ENCODE results near the gene ERICH6B. TPM values are rescaled to one million over a fixed set of nuclear protein-coding genes. Genes with fewer than 3 reads are reported as not detected.

Gene ERICH6B
- total RNA-seq, 1 donor from 2014 or later, result not detected

GRCh38 chr13:45548281-45548680 is 67.3 kb downstream of the ERICH6B start:
- Mint-ChIP-seq H3K27me3 (ENCODE audit: insufficient read depth) (peaks cover 15% of the 10 kb centered on the region), H3K4me3 (no peak overlapping the region), H3K4me1 (ENCODE audit: low read depth) (no peaks in the 10 kb centered on the region), H3K27ac (no peak overlapping the region), H3K36me3 (ENCODE audit: low read depth) (no peaks in the 10 kb centered on the region), H3K9me3 (no peaks in the 10 kb centered on the region)
- no peak for DNase-seq (ENCODE audit: low spot score)
- intact Hi-C loops (cut with micrococcal nuclease), result no loop called here

- Mint-ChIP-seq H3K27me3 (ENCODE audit: insufficient read depth) (peaks cover 10% of the 10 kb centered on the region), H3K27ac (no peak overlapping the region), H3K36me3 (ENCODE audit: low read depth) (no peaks in the 10 kb centered on the region), H3K4me1 (ENCODE audit: low read depth) (no peaks in the 10 kb centered on the region), H3K4me3 (no peak overlapping the region), H3K9me3 (no peaks in the 10 kb centered on the region)
- DNase-seq (ENCODE audit: low spot score), result no peak
- intact Hi-C loops (cut with micrococcal nuclease), result no loop called here
Measured at GRCh38 chr13:45546410-45546765, 69.2 kb downstream of the ERICH6B start.

DNA sequence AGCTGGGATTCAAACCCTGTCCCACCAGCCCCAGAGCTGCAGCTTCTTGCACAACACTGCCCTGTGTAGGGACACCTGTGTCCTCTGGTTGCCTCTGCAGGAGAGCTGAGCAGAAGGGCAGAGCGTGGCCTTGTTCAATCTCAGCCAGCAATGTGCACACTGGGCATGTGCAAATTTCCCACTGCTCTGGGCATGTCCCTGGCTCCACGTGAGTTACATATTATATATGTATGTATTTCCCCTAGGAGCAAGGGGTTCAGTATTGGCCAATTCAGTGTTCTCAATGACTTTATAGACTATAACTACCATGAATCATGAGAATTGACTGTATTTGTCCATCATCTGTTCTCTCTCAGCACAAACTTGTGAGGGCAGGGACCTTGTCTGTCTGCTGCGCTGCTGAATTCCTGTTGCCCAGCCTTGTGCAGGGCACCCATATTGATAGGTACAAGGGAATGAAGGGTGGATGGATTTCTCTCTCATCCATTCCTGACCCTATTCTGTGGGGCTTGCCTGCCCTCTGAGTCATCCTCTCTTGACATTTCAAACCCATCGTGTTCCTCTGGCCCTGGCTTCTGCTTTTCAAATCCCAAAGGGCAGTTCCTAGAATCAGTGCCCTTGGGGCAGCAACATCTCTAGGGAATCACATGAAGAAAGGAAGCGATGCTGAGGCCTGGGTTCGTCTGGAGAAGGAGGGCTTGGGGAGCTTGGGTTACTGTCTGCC is 69.7 kb downstream of the ERICH6B start:
- no peak overlapping the region for H3K27ac Mint-ChIP-seq

DNA sequence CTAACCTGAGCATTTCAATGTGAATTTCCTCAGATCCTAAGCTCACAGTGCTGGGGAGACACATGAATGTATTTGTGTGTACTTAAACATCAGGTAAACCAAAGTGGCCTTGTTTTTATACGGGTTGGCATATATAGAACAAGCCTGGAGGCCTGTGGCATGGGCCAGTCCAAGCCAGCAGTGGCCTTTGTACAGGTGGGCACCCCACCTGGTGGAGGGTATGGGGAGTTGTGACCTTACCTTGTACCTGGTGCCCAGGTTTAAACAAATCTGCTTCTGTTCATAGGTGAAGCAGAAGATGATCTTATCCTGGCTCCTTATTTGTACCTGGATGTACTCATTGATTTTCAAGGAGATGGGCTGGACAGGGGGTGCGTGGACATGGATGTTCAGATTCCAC is 71.0 kb downstream of the ERICH6B start:
- H3K4me3 Mint-ChIP-seq, result no peak overlapping the region
- H3K4me1 Mint-ChIP-seq (ENCODE audit: low read depth), result no peaks in the 10 kb centered on the region
- DNase-seq (ENCODE audit: low spot score), result no peak
- H3K9me3 Mint-ChIP-seq, result no peaks in the 10 kb centered on the region
- no peaks in the 10 kb centered on the region for H3K36me3 Mint-ChIP-seq (ENCODE audit: low read depth)
- intact Hi-C loops (cut with micrococcal nuclease), result no loop called here
- peaks cover 6% of the 10 kb centered on the region for H3K27me3 Mint-ChIP-seq (ENCODE audit: insufficient read depth)
- no peak overlapping the region for H3K27ac Mint-ChIP-seq

More for the DNA sequence above, 69.7 kb downstream of the ERICH6B start:
- no peaks in the 10 kb centered on the region for H3K36me3 Mint-ChIP-seq (ENCODE audit: low read depth)
- no peak for DNase-seq (ENCODE audit: low spot score)
- no peaks in the 10 kb centered on the region for H3K9me3 Mint-ChIP-seq
- intact Hi-C loops (cut with micrococcal nuclease), result no loop called here
- no peak overlapping the region for H3K4me3 Mint-ChIP-seq
- H3K27me3 Mint-ChIP-seq (ENCODE audit: insufficient read depth), result peaks cover 6% of the 10 kb centered on the region
- H3K4me1 Mint-ChIP-seq (ENCODE audit: low read depth), result no peaks in the 10 kb centered on the region

DNA sequence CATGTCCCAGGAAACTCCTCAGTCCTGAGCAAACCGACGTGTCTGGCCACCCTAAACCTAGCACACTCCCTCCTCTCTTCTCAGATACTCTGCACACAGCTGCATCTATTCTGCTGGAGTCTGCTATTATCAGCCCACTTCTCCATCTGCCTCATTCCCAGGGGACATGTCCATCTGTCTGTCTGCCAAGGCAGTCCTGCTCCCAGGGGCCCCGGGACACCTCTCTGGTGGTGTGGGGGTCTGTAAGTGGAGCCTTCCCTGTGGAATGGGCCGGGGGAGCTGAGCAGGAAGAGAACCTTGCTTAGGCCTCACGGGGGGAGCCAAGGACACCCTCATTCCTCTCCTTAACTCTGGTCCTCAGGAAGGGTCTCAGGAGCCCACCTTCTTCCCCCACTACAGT is 72.7 kb downstream of the ERICH6B start:
- H3K9me3 Mint-ChIP-seq, result no peaks in the 10 kb centered on the region
- DNase-seq (ENCODE audit: low spot score), result no peak
- no peak overlapping the region for H3K4me3 Mint-ChIP-seq
- peaks cover 2% of the 10 kb centered on the region for H3K36me3 Mint-ChIP-seq (ENCODE audit: low read depth)
- intact Hi-C loops (cut with micrococcal nuclease), result no loop called here
- no peak overlapping the region for H3K27ac Mint-ChIP-seq
- H3K4me1 Mint-ChIP-seq (ENCODE audit: low read depth), result no peaks in the 10 kb centered on the region
- peaks cover 3% of the 10 kb centered on the region for H3K27me3 Mint-ChIP-seq (ENCODE audit: insufficient read depth)

GRCh38 chr13:45542391-45542790 is 73.1 kb downstream of the ERICH6B start:
- Mint-ChIP-seq H3K9me3 (no peaks in the 10 kb centered on the region), H3K4me1 (ENCODE audit: low read depth) (no peaks in the 10 kb centered on the region), H3K27me3 (ENCODE audit: insufficient read depth) (peaks cover 3% of the 10 kb centered on the region), H3K4me3 (no peak overlapping the region), H3K36me3 (ENCODE audit: low read depth) (peaks cover 2% of the 10 kb centered on the region), H3K27ac (no peak overlapping the region)
- intact Hi-C loops (cut with micrococcal nuclease), result no loop called here
- no peak for DNase-seq (ENCODE audit: low spot score)

GRCh38 chr13:45541806-45542205 is 73.7 kb downstream of the ERICH6B start:
- no peak for DNase-seq (ENCODE audit: low spot score)
- H3K9me3 Mint-ChIP-seq, result no peaks in the 10 kb centered on the region
- intact Hi-C loops (cut with micrococcal nuclease), result no loop called here
- peaks cover under 1% of the 10 kb centered on the region for H3K27me3 Mint-ChIP-seq (ENCODE audit: insufficient read depth)
- H3K4me1 Mint-ChIP-seq (ENCODE audit: low read depth), result no peaks in the 10 kb centered on the region
- H3K4me3 Mint-ChIP-seq, result no peak overlapping the region
- no peak overlapping the region for H3K27ac Mint-ChIP-seq
- H3K36me3 Mint-ChIP-seq (ENCODE audit: low read depth), result peaks cover 4% of the 10 kb centered on the region

DNA sequence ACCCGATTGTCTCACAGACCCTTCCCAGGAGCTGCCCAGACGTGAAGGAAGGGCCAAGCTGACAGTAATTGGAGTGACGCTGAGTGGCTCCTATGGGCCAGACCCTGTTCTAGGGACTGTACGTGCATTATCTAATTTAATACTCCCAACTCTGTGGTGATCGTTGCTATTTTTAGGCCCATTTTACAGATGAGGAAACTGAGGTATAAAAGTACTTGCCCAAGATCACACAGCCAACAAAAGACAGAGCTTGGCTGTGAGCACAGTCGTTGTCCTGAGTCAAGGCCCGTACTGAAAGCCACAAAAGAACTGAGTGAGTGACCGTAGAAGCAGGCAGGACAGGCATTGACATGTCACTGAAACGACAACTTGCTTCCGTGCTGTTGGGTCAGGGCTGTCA is 74.7 kb downstream of the ERICH6B start:
- Mint-ChIP-seq H3K36me3 (ENCODE audit: low read depth) (peaks cover 6% of the 10 kb centered on the region), H3K27ac (no peak overlapping the region), H3K4me1 (ENCODE audit: low read depth) (no peaks in the 10 kb centered on the region), H3K9me3 (no peaks in the 10 kb centered on the region), H3K4me3 (no peak overlapping the region), H3K27me3 (ENCODE audit: insufficient read depth) (no peaks in the 10 kb centered on the region)
- intact Hi-C loops (cut with micrococcal nuclease), result no loop called here
- DNase-seq (ENCODE audit: low spot score), result no peak

DNA sequence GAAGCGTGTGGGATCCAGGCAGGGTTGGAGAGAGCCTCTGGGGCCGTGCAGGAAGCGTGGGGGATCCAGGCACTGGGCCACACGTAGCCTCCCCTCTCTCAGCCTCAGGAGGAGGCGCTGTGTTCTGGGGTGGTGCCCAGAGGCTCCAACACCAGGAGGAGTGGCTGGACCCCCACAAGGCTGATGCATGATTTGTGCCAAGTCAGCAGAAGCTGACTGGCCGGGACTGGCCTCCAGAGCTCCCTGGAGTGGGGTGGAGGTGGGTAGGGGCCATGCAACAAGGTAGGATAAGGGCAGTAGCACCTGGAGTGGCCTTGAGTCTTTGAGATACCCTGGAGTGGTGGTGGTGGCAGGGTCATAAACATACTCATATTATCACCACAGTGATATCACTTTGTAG is 75.3 kb downstream of the ERICH6B start:
- Mint-ChIP-seq H3K36me3 (ENCODE audit: low read depth) (peaks cover 7% of the 10 kb centered on the region), H3K4me3 (no peak overlapping the region), H3K27me3 (ENCODE audit: insufficient read depth) (no peaks in the 10 kb centered on the region), H3K4me1 (ENCODE audit: low read depth) (no peaks in the 10 kb centered on the region), H3K27ac (no peak overlapping the region), H3K9me3 (no peaks in the 10 kb centered on the region)
- intact Hi-C loops (cut with micrococcal nuclease), result no loop called here
- no peak for DNase-seq (ENCODE audit: low spot score)

- intact Hi-C loops (cut with micrococcal nuclease), result no loop called here
Measured at GRCh38 chr13:45538382-45538781, 77.2 kb downstream of the ERICH6B start.

DNA sequence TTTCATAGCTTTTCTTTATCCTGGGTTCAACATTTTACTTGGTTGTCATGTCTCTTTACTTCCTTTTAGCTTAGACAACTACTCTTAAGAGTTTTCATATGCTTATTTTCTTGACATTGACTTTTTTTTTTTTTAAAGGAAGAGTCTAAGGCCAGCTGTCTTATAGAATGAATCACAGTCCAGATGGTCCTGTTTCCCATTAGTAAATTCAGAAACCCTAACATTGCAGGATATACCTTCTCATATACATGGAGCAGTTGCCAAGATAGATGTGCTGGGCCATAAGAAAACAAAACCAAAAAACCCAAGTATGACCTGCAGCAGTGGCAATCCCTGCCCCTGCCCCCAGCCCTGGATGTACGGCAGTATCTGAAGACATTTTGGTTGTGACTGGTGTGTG is 78.0 kb downstream of the ERICH6B start:
- no peak for DNase-seq (ENCODE audit: low spot score)
- peaks cover 26% of the 10 kb centered on the region for H3K36me3 Mint-ChIP-seq (ENCODE audit: low read depth)
- intact Hi-C loops (cut with micrococcal nuclease), result no loop called here
- no peak overlapping the region for H3K4me3 Mint-ChIP-seq
- no peak overlapping the region for H3K27ac Mint-ChIP-seq
- no peaks in the 10 kb centered on the region for H3K9me3 Mint-ChIP-seq
- no peaks in the 10 kb centered on the region for H3K27me3 Mint-ChIP-seq (ENCODE audit: insufficient read depth)
- H3K4me1 Mint-ChIP-seq (ENCODE audit: low read depth), result no peaks in the 10 kb centered on the region

More at GRCh38 chr13:45538382-45538781, 77.2 kb downstream of the ERICH6B start:
- Mint-ChIP-seq H3K4me3 (no peak overlapping the region), H3K36me3 (ENCODE audit: low read depth) (peaks cover 22% of the 10 kb centered on the region), H3K9me3 (no peaks in the 10 kb centered on the region), H3K27me3 (ENCODE audit: insufficient read depth) (no peaks in the 10 kb centered on the region), H3K27ac (no peak overlapping the region), H3K4me1 (ENCODE audit: low read depth) (no peaks in the 10 kb centered on the region)
- DNase-seq (ENCODE audit: low spot score), result no peak

- no peak overlapping the region for H3K27ac Mint-ChIP-seq
- H3K4me3 Mint-ChIP-seq, result no peak overlapping the region
- no peaks in the 10 kb centered on the region for H3K27me3 Mint-ChIP-seq (ENCODE audit: insufficient read depth)
- H3K9me3 Mint-ChIP-seq, result no peaks in the 10 kb centered on the region
- peaks cover 29% of the 10 kb centered on the region for H3K36me3 Mint-ChIP-seq (ENCODE audit: low read depth)
- no peak for DNase-seq (ENCODE audit: low spot score)
- intact Hi-C loops (cut with micrococcal nuclease), result no loop called here
- H3K4me1 Mint-ChIP-seq (ENCODE audit: low read depth), result no peaks in the 10 kb centered on the region
Measured at GRCh38 chr13:45536224-45536623, 79.3 kb downstream of the ERICH6B start.

GRCh38 chr13:45534604-45535003 is 80.9 kb downstream of the ERICH6B start:
- H3K27me3 Mint-ChIP-seq (ENCODE audit: insufficient read depth), result no peaks in the 10 kb centered on the region
- no peaks in the 10 kb centered on the region for H3K9me3 Mint-ChIP-seq
- H3K4me3 Mint-ChIP-seq, result no peak overlapping the region
- H3K36me3 Mint-ChIP-seq (ENCODE audit: low read depth), result peaks cover 34% of the 10 kb centered on the region
- intact Hi-C loops (cut with micrococcal nuclease), result no loop called here
- DNase-seq (ENCODE audit: low spot score), result no peak
- H3K4me1 Mint-ChIP-seq (ENCODE audit: low read depth), result no peaks in the 10 kb centered on the region
- no peak overlapping the region for H3K27ac Mint-ChIP-seq

DNA sequence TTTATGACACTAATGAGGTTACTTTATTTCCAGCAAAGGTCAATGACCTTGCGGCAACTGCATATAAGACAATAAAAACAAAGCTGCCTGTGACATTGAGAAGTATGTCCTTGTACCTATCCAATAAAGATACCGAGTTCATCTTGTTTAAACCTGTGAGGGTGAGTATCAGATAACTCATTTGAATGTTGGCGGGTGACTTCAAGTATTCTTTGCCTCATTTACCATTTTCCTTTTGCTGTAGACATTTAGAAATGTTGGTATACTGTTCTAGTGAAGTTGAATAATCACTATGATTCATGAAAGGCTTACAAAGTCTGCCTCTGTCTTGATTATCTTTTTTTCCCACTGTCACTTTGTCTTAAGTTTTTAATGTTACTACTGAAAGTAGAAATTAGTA is 85.8 kb downstream of the ERICH6B start:
- Mint-ChIP-seq H3K27ac (no peak overlapping the region), H3K9me3 (no peaks in the 10 kb centered on the region), H3K27me3 (ENCODE audit: insufficient read depth) (no peaks in the 10 kb centered on the region), H3K36me3 (ENCODE audit: low read depth) (peaks cover 38% of the 10 kb centered on the region), H3K4me1 (ENCODE audit: low read depth) (peaks cover 5% of the 10 kb centered on the region), H3K4me3 (no peak overlapping the region)
- no peak for DNase-seq (ENCODE audit: low spot score)
- intact Hi-C loops (cut with micrococcal nuclease), result no loop called here
